Stomach (tissue), 9 donors: ENCODE data around the gene TENT4B. TPM values are rescaled to one million over a fixed set of nuclear protein-coding genes. Genes with fewer than 3 reads are reported as not detected.

Experiments
- DNase-seq, 2 donors: peaks; one replicate each; pipeline versions ENCODE4 v3.0.0 to v3.0.0-alpha.2; 2013 to 2019
- H3K27ac ChIP-seq, 5 donors: fragments of 200-600 bp in 4 of 5; sonication (generic) in 4 of 5; one replicate each; pipeline ENCODE4 v1.5.1; 2013 to 2019; ENCODE audit warnings: mild to moderate bottlenecking in 1 of 5, moderate library complexity in 1 of 5
- H3K27me3 ChIP-seq, 3 donors: fragments of 200-600 bp; sonication (generic); one replicate each; pipeline ENCODE4 v1.5.1; 2017 to 2019; ENCODE audit warnings: mixed run types in 1 of 3
- H3K36me3 ChIP-seq, 4 donors: fragments of 200-600 bp; sonication (generic); 1 replicate in 3 of 4; 2 replicates in 1 of 4; pipeline ENCODE4 v1.5.1; 2016 to 2019
- H3K4me1 ChIP-seq, 4 donors: fragments of 200-600 bp; sonication (generic); one replicate each; pipeline ENCODE4 v1.5.1; 2016 to 2019
- H3K4me3 ChIP-seq, 4 donors: fragments of 200-600 bp; sonication (generic) in 3 of 4; one replicate each; pipeline ENCODE4 v1.5.1; 2016 to 2019; ENCODE audit warnings: mild to moderate bottlenecking in 1 of 4
- H3K9me3 ChIP-seq, 4 donors: fragments of 200-600 bp; sonication (generic); one replicate each; pipeline ENCODE4 v1.5.1; 2016 to 2019
- EP300 ChIP-seq: sonication (generic); formaldehyde crosslinking; IDR thresholded peaks from one replicate; pipeline ENCODE4 v1.6.1; 2017; ENCODE audit warnings: antibody characterized with exemption
- POLR2A ChIP-seq, 4 donors: fragments of 450-650 bp; IDR thresholded peaks; one replicate each; pipeline ENCODE4 v1.6.1; 2016; ENCODE audit warnings: antibody characterized with exemption in 4 of 4, control low read depth in 2 of 4, mild to moderate bottlenecking in 1 of 4, moderate library complexity in 1 of 4
- POLR2AphosphoS5 ChIP-seq, 3 donors: sonication (generic); formaldehyde crosslinking; IDR thresholded peaks; one replicate each; pipeline ENCODE4 v1.6.1; 2016; ENCODE audit warnings: antibody characterized with exemption in 3 of 3
- WGBS, 5 donors: extraction: QIAGEN DNeasy Blood & Tissue Kit in 3 of 5; methylation state at CpG; one replicate each; pipeline versions ENCODE4 v1.1.5 to v1.1.7; 2013 to 2018; 5-methylcytosine and 5-hydroxymethylcytosine counted together
- intact Hi-C: fragments of 100-400 bp; cut with DNase I; formaldehyde crosslinking; loops from one replicate; pipeline ENCODE4 v1.15.1; 2023; ENCODE audit warnings: low total_unique reads
- polyA plus RNA-seq, 3 donors: library from polyadenylated mRNA; stranded (reverse); fragments of 200-250 nt; gene quantifications; one replicate each; pipeline ENCODE4 v1.2.3, GENCODE V29; 2013
- small RNA-seq, 4 donors: library from RNA; depleted of rRNA; stranded (forward); fragments of <200 nt; gene quantifications; one replicate each; pipeline ENCODE3, GENCODE V24; 2016
- total RNA-seq, 5 donors: library from RNA; depleted of rRNA; stranded (reverse); fragments of >200 nt; gene quantifications; one replicate each; pipeline versions ENCODE4 v1.1.0 to v1.2.3, GENCODE V29; 2014 to 2016
- TF ChIP-seq, protein P1 (sequence below), 7 experiments: fragments of 450-650 bp in 4 of 7; fragments of 200-600 bp in 3 of 7; sonication (generic) in 3 of 7; IDR thresholded peaks; one replicate each; pipeline ENCODE4 v1.5.1; 2016 to 2019; ENCODE audit warnings: antibody characterized with exemption in 7 of 7, control low read depth in 2 of 7, mild to moderate bottlenecking in 1 of 7
- donor health status: healthy with polysubstance abuse.
- donor health status: Bipolar disorder and iron deficiency.
- donor health status: healthy.

TENT4B gene
- total and polyA plus RNA-seq, 8 donors: 2.4 to 24.1 (median 8.3) TPM

GRCh38 chr16:50278251-50278650 is 125.1 kb downstream of the TENT4B start:
- Histone ChIP-seq H3K4me1 (peaks cover 3 to 73% (median 20%) of the 10 kb centered on the region in 4 donors), H3K9me3 (no peaks in the 10 kb centered on the region), H3K27ac (no peak overlapping the region), H3K27me3 (no peaks in the 10 kb centered on the region), H3K36me3 (no peaks in the 10 kb centered on the region), H3K4me3 (no peak overlapping the region)
- 49 to 89% (median 63%) methylated on average over 3 of the region's 3 CpGs for WGBS, 5 donors
- no peak for DNase-seq
- intact Hi-C loops: no loop called here
- TF ChIP-seq POLR2A (IDR thresholded peaks at IDR 0.05) (no peak), EP300 (no peak), POLR2AphosphoS5 (IDR thresholded peaks at IDR 0.05) (no peak)
- TF ChIP-seq, protein P1, sequence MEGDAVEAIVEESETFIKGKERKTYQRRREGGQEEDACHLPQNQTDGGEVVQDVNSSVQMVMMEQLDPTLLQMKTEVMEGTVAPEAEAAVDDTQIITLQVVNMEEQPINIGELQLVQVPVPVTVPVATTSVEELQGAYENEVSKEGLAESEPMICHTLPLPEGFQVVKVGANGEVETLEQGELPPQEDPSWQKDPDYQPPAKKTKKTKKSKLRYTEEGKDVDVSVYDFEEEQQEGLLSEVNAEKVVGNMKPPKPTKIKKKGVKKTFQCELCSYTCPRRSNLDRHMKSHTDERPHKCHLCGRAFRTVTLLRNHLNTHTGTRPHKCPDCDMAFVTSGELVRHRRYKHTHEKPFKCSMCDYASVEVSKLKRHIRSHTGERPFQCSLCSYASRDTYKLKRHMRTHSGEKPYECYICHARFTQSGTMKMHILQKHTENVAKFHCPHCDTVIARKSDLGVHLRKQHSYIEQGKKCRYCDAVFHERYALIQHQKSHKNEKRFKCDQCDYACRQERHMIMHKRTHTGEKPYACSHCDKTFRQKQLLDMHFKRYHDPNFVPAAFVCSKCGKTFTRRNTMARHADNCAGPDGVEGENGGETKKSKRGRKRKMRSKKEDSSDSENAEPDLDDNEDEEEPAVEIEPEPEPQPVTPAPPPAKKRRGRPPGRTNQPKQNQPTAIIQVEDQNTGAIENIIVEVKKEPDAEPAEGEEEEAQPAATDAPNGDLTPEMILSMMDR (IDR thresholded peaks at IDR 0.05): no peak

GRCh38 chr16:50279504-50279865 is 126.4 kb downstream of the TENT4B start:
- Histone ChIP-seq H3K4me3 (no peak overlapping the region), H3K9me3 (no peaks in the 10 kb centered on the region), H3K36me3 (no peaks in the 10 kb centered on the region), H3K27ac (peak overlapping the region in 2 of 5 donors; percentile 32 to 33), H3K4me1 (peaks cover 12 to 79% (median 31%) of the 10 kb centered on the region in 4 donors), H3K27me3 (no peaks in the 10 kb centered on the region)
- no peak for DNase-seq
- intact Hi-C loops: no loop called here
- 50 to 58% (median 55%) methylated on average over 2 of the region's 2 CpGs for WGBS, 5 donors
- TF ChIP-seq POLR2AphosphoS5 (IDR thresholded peaks at IDR 0.05) (no peak), POLR2A (IDR thresholded peaks at IDR 0.05) (no peak), EP300 (no peak)
- TF ChIP-seq, protein P1 (IDR thresholded peaks at IDR 0.05): no peak

- Histone ChIP-seq H3K27ac (peak overlapping the region in 2 of 5 donors; percentile 49 to 59), H3K9me3 (no peaks in the 10 kb centered on the region), H3K4me3 (no peak overlapping the region), H3K4me1 (peaks cover 13 to 77% (median 34%) of the 10 kb centered on the region in 4 donors), H3K27me3 (no peaks in the 10 kb centered on the region), H3K36me3 (no peaks in the 10 kb centered on the region)
- no peak for DNase-seq
- TF ChIP-seq, protein P1 (IDR thresholded peaks at IDR 0.05): no peak
- TF ChIP-seq EP300: no peak
- TF ChIP-seq POLR2A (IDR thresholded peaks at IDR 0.05): no peak
- TF ChIP-seq POLR2AphosphoS5 (IDR thresholded peaks at IDR 0.05): no peak
- WGBS, 5 donors: 84 to 96% (median 91%) methylated on average over 4 to 5 of the region's 5 CpGs
- intact Hi-C loops: no loop called here
Observed at GRCh38 chr16:50280932-50281331, 127.8 kb downstream of the TENT4B start.

Small RNA genes lying within 50 kb of the gene (small RNA-seq; reads per million reads assigned to genes)
- gene RF00156 (0 reads per million in 4 donors), gene RPL10P14 (0 reads per million in 4 donors)

Other genes starting within 250 kb of the TENT4B start
- 10 to 100 TPM in 4 of 5 donors, not detected in 1; 19.2 to 36.8 (median 28.9) TPM for gene CNEP1R1, start 128.1 kb upstream of the TENT4B start, total RNA-seq
- 1 to 10 TPM; 4.8 to 6.8 (median 5.5) TPM for gene CNEP1R1, start 128.1 kb upstream of the TENT4B start, polyA plus RNA-seq
- 10 to 100 TPM; 14.0 to 45.1 (median 38.7) TPM for gene HEATR3, start 87.3 kb upstream of the TENT4B start, total RNA-seq
- gene HEATR3, start 87.3 kb upstream of the TENT4B start, polyA plus RNA-seq: 1 to 10 TPM; 4.1 to 5.2 (median 4.9) TPM
- 100 to 1,000 TPM in 1 of 5 donors, 10 to 100 TPM in 4; 15.1 to 216 (median 33.3) TPM for gene ADCY7, start 113.2 kb downstream of the TENT4B start, total RNA-seq
- 1 to 10 TPM in 2 of 3 donors, under 1 TPM in 1; 0.76 to 4.4 (median 3.7) TPM for gene ADCY7, start 113.2 kb downstream of the TENT4B start, polyA plus RNA-seq
- gene BRD7, start 215.7 kb downstream of the TENT4B start, total RNA-seq: 10 to 100 TPM in 4 of 5 donors, 1 to 10 TPM in 1; 9.3 to 71.8 (median 25.0) TPM
- gene BRD7, start 215.7 kb downstream of the TENT4B start, polyA plus RNA-seq: 10 to 100 TPM; 35.0 to 65.8 (median 52.3) TPM